Measurements from ENCODE around the gene LINC00632.

- TF ChIP-seq CTCF (IDR thresholded peaks at IDR 0.05) (peak in 4 of 5 experiments; percentile 11 to 34 (median 31)), POLR2A (IDR thresholded peaks at IDR 0.05) (no peak), EP300 (IDR thresholded peaks at IDR 0.05) (no peak)
Observed at GRCh38 chrX:140817943-140818342, 108.4 kb downstream of the LINC00632 start.
